CD14-positive monocyte (primary cell): ENCODE data around the gene BRINP3. TPM values are rescaled to one million over a fixed set of nuclear protein-coding genes. Genes with fewer than 3 reads are reported as not detected.

ENCODE experiments used
- DNase-seq, 3 donors: peaks; one replicate each; pipeline ENCODE4 v3.0.0-alpha.2; 2011 to 2022
- H2AFZ ChIP-seq: 2 replicates; pipeline ENCODE4 v1.6.0; 2012; ENCODE audit warnings: mild to moderate bottlenecking, low read depth, low read length, inconsistent platforms; ENCODE audit not compliant: insufficient read depth, poor library complexity, severe bottlenecking
- H3K27ac ChIP-seq, 2 donors: 1 replicate in 1 of 2; 2 replicates in 1 of 2; pipeline ENCODE4 v1.5.1; 2012 to 2013; ENCODE audit warnings: low read length in 2 of 2, control low read depth in 1 of 2, inconsistent platforms in 1 of 2, low read depth in 1 of 2, mild to moderate bottlenecking in 1 of 2
- H3K27me3 ChIP-seq, 2 donors: one replicate each; pipeline versions ENCODE4 v1.6.0 to v1.6.1; 2011 to 2013; ENCODE audit warnings: low read length in 2 of 2; ENCODE audit not compliant: control insufficient read depth in 2 of 2, insufficient read depth in 2 of 2
- H3K36me3 ChIP-seq, 2 donors: replicated peaks in 1 of 2; 1 replicate in 1 of 2; 2 replicates in 1 of 2; pipeline versions ENCODE4 v1.5.1 to v1.6.1; 2012 to 2013; ENCODE audit warnings: low read length in 2 of 2, control low read depth in 1 of 2, inconsistent platforms in 1 of 2, mild to moderate bottlenecking in 1 of 2; ENCODE audit not compliant: insufficient read depth in 2 of 2, control insufficient read depth in 1 of 2
- H3K4me1 ChIP-seq, 2 donors: 1 replicate in 1 of 2; 2 replicates in 1 of 2; pipeline versions ENCODE4 v1.5.1 to v1.6.1; 2012 to 2013; ENCODE audit warnings: low read length in 2 of 2, control low read depth in 1 of 2, inconsistent platforms in 1 of 2, mild to moderate bottlenecking in 1 of 2, moderate library complexity in 1 of 2; ENCODE audit not compliant: insufficient read depth in 2 of 2, control insufficient read depth in 1 of 2
- H3K4me2 ChIP-seq: replicated peaks from 2 replicates; pipeline ENCODE3; 2012; ENCODE audit warnings: low read length, moderate library complexity, mild to moderate bottlenecking; ENCODE audit not compliant: poor library complexity, severe bottlenecking; ENCODE audit errors: extremely low read depth
- H3K4me3 ChIP-seq, 3 experiments: fragments of 200-600 bp in 1 of 3; sonication (generic) in 1 of 3; replicated peaks in 1 of 3; 1 replicate in 2 of 3; 2 replicates in 1 of 3; pipeline ENCODE4 v1.5.1; 2011 to 2013; ENCODE audit warnings: low read length in 3 of 3, mild to moderate bottlenecking in 3 of 3, control low read depth in 2 of 3, low read depth in 2 of 3, inconsistent platforms in 1 of 3, moderate library complexity in 1 of 3
- H3K79me2 ChIP-seq: 2 replicates; pipeline ENCODE4 v1.6.0; 2012; ENCODE audit warnings: mild to moderate bottlenecking, control low read depth, inconsistent platforms, low read length, moderate library complexity; ENCODE audit not compliant: insufficient read depth
- H3K9ac ChIP-seq: 2 replicates; pipeline ENCODE4 v1.6.0; 2017; ENCODE audit warnings: low read length, mild to moderate bottlenecking; ENCODE audit not compliant: insufficient read depth, poor library complexity, severe bottlenecking
- H3K9me3 ChIP-seq, 2 donors: replicated peaks in 1 of 2; 1 replicate in 1 of 2; 2 replicates in 1 of 2; pipeline versions ENCODE4 v1.5.1 to v1.6.1; 2012 to 2013; ENCODE audit warnings: low read length in 2 of 2, control low read depth in 1 of 2; ENCODE audit not compliant: control insufficient read depth in 1 of 2, insufficient read depth in 1 of 2
- H4K20me1 ChIP-seq: 2 replicates; pipeline ENCODE4 v1.6.0; 2012; ENCODE audit warnings: mild to moderate bottlenecking, low read length, control low read depth, moderate library complexity; ENCODE audit not compliant: insufficient read depth
- H3K27ac Mint-ChIP-seq, 7 donors: one replicate each; pipeline ENCODE4 v1.8.0; 2020; ENCODE audit warnings: mild to moderate bottlenecking in 7 of 7, mixed read lengths in 7 of 7, moderate library complexity in 6 of 7, inconsistent platforms in 2 of 7
- H3K27me3 Mint-ChIP-seq, 3 donors: one replicate each; pipeline ENCODE4 v1.8.0; 2021 to 2022; ENCODE audit warnings: low read depth in 3 of 3, mild to moderate bottlenecking in 3 of 3, mixed read lengths in 3 of 3, moderate library complexity in 3 of 3, inconsistent platforms in 1 of 3
- H3K36me3 Mint-ChIP-seq, 2 donors: one replicate each; pipeline ENCODE4 v1.8.0; 2020; ENCODE audit warnings: mixed read lengths in 2 of 2, inconsistent platforms in 1 of 2, mild to moderate bottlenecking in 1 of 2
- H3K4me1 Mint-ChIP-seq: one replicate; pipeline ENCODE4 v1.8.0; 2020; ENCODE audit warnings: mild to moderate bottlenecking, mixed read lengths
- H3K4me3 Mint-ChIP-seq, 2 donors: one replicate each; pipeline ENCODE4 v1.8.0; 2020; ENCODE audit warnings: mild to moderate bottlenecking in 2 of 2, mixed read lengths in 2 of 2, moderate library complexity in 1 of 2
- H3K9me3 Mint-ChIP-seq, 7 donors: one replicate each; pipeline ENCODE4 v1.8.0; 2020 to 2022; ENCODE audit warnings: mixed read lengths in 7 of 7, mild to moderate bottlenecking in 6 of 7, moderate library complexity in 6 of 7, inconsistent platforms in 2 of 7
- CTCF ChIP-seq: fragments of 200-600 bp; IDR thresholded peaks from one replicate; pipeline ENCODE4 v1.8.0; 2022; ENCODE audit warnings: antibody characterized with exemption, mild to moderate bottlenecking
- WGBS: methylation state at CpG from one replicate; pipeline ENCODE4 v1.1.5; 2013; ENCODE audit warnings: missing lambda C conversion rate; ENCODE audit not compliant: insufficient coverage; 5-methylcytosine and 5-hydroxymethylcytosine counted together
- intact Hi-C, 2 donors: fragments of 100-400 bp; cut with micrococcal nuclease; formaldehyde crosslinking; loops; one replicate each; pipeline versions ENCODE4 v1.15.0 to v1.15.1; 2023
- polyA plus RNA-seq, 3 donors: library from polyadenylated mRNA; depleted of rRNA in 1 of 3; unstranded in 2 of 3; stranded (reverse) in 1 of 3; fragments of 300-500 nt in 2 of 3; fragments of >200 nt in 1 of 3; fragmentation: Illumina TruSeq in 2 of 3; gene quantifications; 1 replicate in 2 of 3; 2 replicates in 1 of 3; pipeline ENCODE4 v1.2.3, GENCODE V29; 2012 to 2021

Gene BRINP3
- polyA plus RNA-seq, 3 donors = not detected

GRCh38 chr1:190273161-190273560 is 204.5 kb downstream of the BRINP3 start:
- no peaks in the 10 kb centered on the region for H3K79me2 ChIP-seq
- H3K4me3 ChIP-seq = no peak overlapping the region
- H3K4me2 ChIP-seq = no peak overlapping the region
- no peaks in the 10 kb centered on the region for H3K36me3 Mint-ChIP-seq
- no peak overlapping the region for H3K4me3 Mint-ChIP-seq
- H3K9ac ChIP-seq = no peak overlapping the region
- H3K9me3 ChIP-seq = no peaks in the 10 kb centered on the region
- H3K27me3 Mint-ChIP-seq = no peaks in the 10 kb centered on the region
- H2AFZ ChIP-seq = no peak overlapping the region
- H4K20me1 ChIP-seq = no peaks in the 10 kb centered on the region
- TF ChIP-seq CTCF = no peak
- no peaks in the 10 kb centered on the region for H3K4me1 ChIP-seq
- no peaks in the 10 kb centered on the region for H3K27me3 ChIP-seq
- peaks cover 0 to 4% (median 0%) of the 10 kb centered on the region in 7 donors for H3K9me3 Mint-ChIP-seq
- no peak for DNase-seq
- WGBS = no CpG with 5 or more reads among the region's 2 CpGs
- H3K27ac Mint-ChIP-seq = no peak overlapping the region
- H3K4me1 Mint-ChIP-seq = no peaks in the 10 kb centered on the region
- no peak overlapping the region for H3K27ac ChIP-seq
- no peaks in the 10 kb centered on the region for H3K36me3 ChIP-seq
- intact Hi-C loops = no loop called here

GRCh38 chr1:190262538-190262937 is 215.1 kb downstream of the BRINP3 start:
- Mint-ChIP-seq H3K9me3 (peaks cover 0 to 7% (median 2%) of the 10 kb centered on the region in 7 donors), H3K27ac (no peak overlapping the region), H3K4me1 (no peaks in the 10 kb centered on the region), H3K4me3 (no peak overlapping the region), H3K27me3 (no peaks in the 10 kb centered on the region), H3K36me3 (no peaks in the 10 kb centered on the region)
- Histone ChIP-seq H3K4me2 (no peak overlapping the region), H3K4me1 (no peaks in the 10 kb centered on the region), H3K27ac (no peak overlapping the region), H4K20me1 (no peaks in the 10 kb centered on the region), H3K36me3 (no peaks in the 10 kb centered on the region), H3K27me3 (no peaks in the 10 kb centered on the region), H2AFZ (no peak overlapping the region), H3K79me2 (no peaks in the 10 kb centered on the region), H3K4me3 (no peak overlapping the region), H3K9ac (no peak overlapping the region), H3K9me3 (peaks cover 6 to 7% of the 10 kb centered on the region in 2 donors)
- no peak for DNase-seq
- no peak for TF ChIP-seq CTCF
- intact Hi-C loops = no loop called here
- 77% methylated on average over 2 of the region's 3 CpGs for WGBS
